ENCODE results near the gene ANKS4B. TPM values are rescaled to one million over a fixed set of nuclear protein-coding genes. Genes with fewer than 3 reads are reported as not detected.

Gene ANKS4B, protein sequence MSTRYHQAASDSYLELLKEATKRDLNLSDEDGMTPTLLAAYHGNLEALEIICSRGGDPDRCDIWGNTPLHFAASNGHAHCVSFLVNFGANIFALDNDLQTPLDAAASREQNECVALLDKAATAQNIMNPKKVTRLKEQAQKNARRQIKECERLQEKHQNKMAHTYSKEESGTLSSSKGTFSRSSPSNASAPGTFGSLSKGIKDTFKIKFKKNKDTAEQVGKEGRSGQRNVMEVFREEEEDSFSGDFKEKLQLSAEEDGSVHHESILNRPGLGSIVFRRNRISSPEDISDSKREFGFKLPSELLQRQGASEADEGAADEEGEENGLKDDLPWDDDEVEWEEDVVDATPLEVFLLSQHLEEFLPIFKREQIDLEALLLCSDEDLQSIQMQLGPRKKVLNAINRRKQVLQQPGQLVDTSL
- total RNA-seq, result 1 to 10 TPM in 1 of 2 donors, under 1 TPM in 1; 0.90 to 1.6 TPM
- 0.14 TPM for polyA plus RNA-seq (2013, experiment 1 of 2)
- polyA plus RNA-seq (2013, experiment 2 of 2), result 0.21 TPM
- long read RNA-seq, experiment 1, result 0 reads
- long read RNA-seq, experiment 2, full-length matches to known transcripts, result 1 of 2 reads
- long read RNA-seq, experiment 2, partial matches to known transcripts, result 0 of 2 reads
- long read RNA-seq, experiment 2, other reads (novel, unspliced or antisense), result 1 of 2 reads
- long read RNA-seq, experiment 3, result 0 reads
- long read RNA-seq, experiment 4, result 0 reads

GRCh38 chr16:21233521-21234150 lies at the start of gene ANKS4B:
ANKS4B (plus strand) TSS chr16:21233699; CDS start chr16:21233738, 39 bp downstream.
- Histone ChIP-seq H3K36me3 (ENCODE audit: control insufficient read depth, insufficient read depth, low read length) (no peaks in the 10 kb centered on the region), H3K9me3 (ENCODE audit: control insufficient read depth, low read length) (no peaks in the 10 kb centered on the region), H3K27ac (ENCODE audit: low read depth, low read length) (no peak within 1 kb of the TSS), H3K4me1 (ENCODE audit: control insufficient read depth, insufficient read depth, low read length) (peaks cover 7% of the 10 kb centered on the region), H3K9ac (ENCODE audit: extremely low read depth, low read length, poor library complexity, severe bottlenecking) (no peak within 1 kb of the TSS), H3K4me3 (ENCODE audit: low read length) (no peak within 1 kb of the TSS), H3K27me3 (ENCODE audit: control insufficient read depth, insufficient read depth, low read length, poor library complexity, severe bottlenecking) (no peaks in the 10 kb centered on the region)
- H3K4me3 Mint-ChIP-seq, result no peak within 1 kb of the TSS
- no peak within 1 kb of the TSS for H3K27ac Mint-ChIP-seq
- 88% methylated on average over 9 to 11 of the region's 11 CpGs for WGBS, 2 experiments (ENCODE audit: insufficient coverage in 1 of 2, insufficient read length in 1 of 2)
- DNase-seq, result no peak
- H3K36me3 Mint-ChIP-seq (ENCODE audit: low read depth), result no peaks in the 10 kb centered on the region
- H3K27me3 Mint-ChIP-seq (ENCODE audit: insufficient read depth), result peaks cover 9% of the 10 kb centered on the region
- H3K4me1 Mint-ChIP-seq, result peaks cover 21% of the 10 kb centered on the region
- no peak for TF ChIP-seq CTCF (conservative IDR thresholded peaks at IDR 0.05)
- no peaks in the 10 kb centered on the region for H3K9me3 Mint-ChIP-seq

DNA sequence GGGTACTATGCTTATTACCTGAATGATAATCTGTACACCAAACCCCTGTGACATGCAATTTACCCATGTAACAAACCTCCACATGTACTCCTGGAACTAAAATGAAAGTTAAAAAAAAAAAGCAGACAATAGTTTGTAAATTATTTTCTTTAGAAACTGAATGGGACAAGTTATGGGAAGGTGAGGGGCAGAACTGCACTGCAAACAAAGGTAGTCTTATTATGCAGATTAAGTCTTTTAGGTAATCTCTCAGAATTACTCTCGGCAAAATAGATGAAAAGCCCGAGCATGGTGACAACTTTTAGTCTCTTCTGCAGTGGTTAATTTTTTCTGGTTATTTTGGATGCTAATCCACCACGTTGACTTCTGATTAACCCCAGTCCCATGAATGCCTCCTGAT lies 49.5 kb upstream of the ANKS4B start:
- peaks cover 43% of the 10 kb centered on the region for H3K36me3 Mint-ChIP-seq (ENCODE audit: low read depth)

More for the DNA sequence above, 49.5 kb upstream of the ANKS4B start:
- no peaks in the 10 kb centered on the region for H3K27me3 ChIP-seq (ENCODE audit: control insufficient read depth, insufficient read depth, low read length, poor library complexity, severe bottlenecking)
- H3K4me3 Mint-ChIP-seq, result no peak overlapping the region
- no peak overlapping the region for H3K9ac ChIP-seq (ENCODE audit: extremely low read depth, low read length, poor library complexity, severe bottlenecking)
- 94% methylated on average over 3 of the region's 3 CpGs for whole genome bisulfite sequencing, 2 experiments (ENCODE audit: insufficient coverage in 1 of 2, insufficient read length in 1 of 2)
- H3K27ac Mint-ChIP-seq, result no peak overlapping the region
- H3K4me3 ChIP-seq (ENCODE audit: low read length), result no peak overlapping the region
- TF ChIP-seq CTCF (conservative IDR thresholded peaks at IDR 0.05), result no peak
- H3K27me3 Mint-ChIP-seq (ENCODE audit: insufficient read depth), result peaks cover 6% of the 10 kb centered on the region
- no peaks in the 10 kb centered on the region for H3K4me1 Mint-ChIP-seq
- no peak for DNase-seq
- H3K4me1 ChIP-seq (ENCODE audit: control insufficient read depth, insufficient read depth, low read length), result no peaks in the 10 kb centered on the region
- peaks cover 40% of the 10 kb centered on the region for H3K9me3 ChIP-seq (ENCODE audit: control insufficient read depth, low read length)
- peaks cover 27% of the 10 kb centered on the region for H3K9me3 Mint-ChIP-seq
- H3K36me3 ChIP-seq (ENCODE audit: control insufficient read depth, insufficient read depth, low read length), result peaks cover 36% of the 10 kb centered on the region
- no peak overlapping the region for H3K27ac ChIP-seq (ENCODE audit: low read depth, low read length)
